ENCODE data around the gene CBFA2T3.

CBFA2T3 gene

GRCh38 chr16:88853325-88853941 is 123.6 kb downstream of the CBFA2T3 start:
- DNase-seq, result no peak

- no peak for DNase-seq
These were observed 125.4 kb downstream of the CBFA2T3 start for GRCh38 chr16:88851616-88852015.

- no peak for DNase-seq
These were observed 126.3 kb downstream of the CBFA2T3 start for GRCh38 chr16:88850531-88851199.

GRCh38 chr16:88848557-88848956 is 128.4 kb downstream of the CBFA2T3 start:
- no peak for DNase-seq

GRCh38 chr16:88847654-88848053 is 129.4 kb downstream of the CBFA2T3 start:
- DNase-seq, result no peak

- no peak for DNase-seq
These were observed 130.9 kb downstream of the CBFA2T3 start for GRCh38 chr16:88846088-88846487.

- no peak for DNase-seq
These were observed 132.5 kb downstream of the CBFA2T3 start for GRCh38 chr16:88844419-88845036.

- no peak for DNase-seq
These were observed 133.8 kb downstream of the CBFA2T3 start for GRCh38 chr16:88843256-88843655.

- no peak for DNase-seq
These were observed 134.2 kb downstream of the CBFA2T3 start for GRCh38 chr16:88842806-88843205.

GRCh38 chr16:88842308-88842756 is 134.7 kb downstream of the CBFA2T3 start:
- no peak for DNase-seq

GRCh38 chr16:88841521-88842307 is 135.3 kb downstream of the CBFA2T3 start:
- no peak for DNase-seq

GRCh38 chr16:88840600-88841215 is 136.3 kb downstream of the CBFA2T3 start:
- no peak for DNase-seq

- DNase-seq, result no peak
These were observed 137.0 kb downstream of the CBFA2T3 start for GRCh38 chr16:88839745-88840599.

- DNase-seq, result no peak
These were observed 137.9 kb downstream of the CBFA2T3 start for GRCh38 chr16:88839026-88839529.

- no peak for DNase-seq
These were observed 138.4 kb downstream of the CBFA2T3 start for GRCh38 chr16:88838566-88838965.

GRCh38 chr16:88837806-88838205 is 139.2 kb downstream of the CBFA2T3 start:
- DNase-seq, result no peak

- DNase-seq, result no peak
These were observed 140.2 kb downstream of the CBFA2T3 start for GRCh38 chr16:88836791-88837190.

- DNase-seq, result no peak
These were observed 141.2 kb downstream of the CBFA2T3 start for GRCh38 chr16:88835818-88836217.

- DNase-seq, result no peak
These were observed 141.6 kb downstream of the CBFA2T3 start for GRCh38 chr16:88835383-88835782.

GRCh38 chr16:88834670-88835069 is 142.3 kb downstream of the CBFA2T3 start:
- no peak for DNase-seq

- no peak for DNase-seq
These were observed 143.9 kb downstream of the CBFA2T3 start for GRCh38 chr16:88833086-88833485.

- no peak for DNase-seq
These were observed 145.2 kb downstream of the CBFA2T3 start for GRCh38 chr16:88831838-88832237.

All from stimulated activated CD4-positive, alpha-beta T cell treated with anti-CD3 and anti-CD28 coated beads, Interleukin-12 subunit alpha, Interleukin-12 subunit beta, amount 100 ng/mL, for 4 hours (primary cell).